Fibroblast of skin of left biceps (primary cell): ENCODE data around the gene CCDC57.

ENCODE experiments used
- DNase-seq, 2 experiments: peaks; one replicate each; pipeline ENCODE4 v3.0.0-alpha.2; 2013; ENCODE audit warnings: low read depth in 2 of 2

Gene CCDC57

DNA sequence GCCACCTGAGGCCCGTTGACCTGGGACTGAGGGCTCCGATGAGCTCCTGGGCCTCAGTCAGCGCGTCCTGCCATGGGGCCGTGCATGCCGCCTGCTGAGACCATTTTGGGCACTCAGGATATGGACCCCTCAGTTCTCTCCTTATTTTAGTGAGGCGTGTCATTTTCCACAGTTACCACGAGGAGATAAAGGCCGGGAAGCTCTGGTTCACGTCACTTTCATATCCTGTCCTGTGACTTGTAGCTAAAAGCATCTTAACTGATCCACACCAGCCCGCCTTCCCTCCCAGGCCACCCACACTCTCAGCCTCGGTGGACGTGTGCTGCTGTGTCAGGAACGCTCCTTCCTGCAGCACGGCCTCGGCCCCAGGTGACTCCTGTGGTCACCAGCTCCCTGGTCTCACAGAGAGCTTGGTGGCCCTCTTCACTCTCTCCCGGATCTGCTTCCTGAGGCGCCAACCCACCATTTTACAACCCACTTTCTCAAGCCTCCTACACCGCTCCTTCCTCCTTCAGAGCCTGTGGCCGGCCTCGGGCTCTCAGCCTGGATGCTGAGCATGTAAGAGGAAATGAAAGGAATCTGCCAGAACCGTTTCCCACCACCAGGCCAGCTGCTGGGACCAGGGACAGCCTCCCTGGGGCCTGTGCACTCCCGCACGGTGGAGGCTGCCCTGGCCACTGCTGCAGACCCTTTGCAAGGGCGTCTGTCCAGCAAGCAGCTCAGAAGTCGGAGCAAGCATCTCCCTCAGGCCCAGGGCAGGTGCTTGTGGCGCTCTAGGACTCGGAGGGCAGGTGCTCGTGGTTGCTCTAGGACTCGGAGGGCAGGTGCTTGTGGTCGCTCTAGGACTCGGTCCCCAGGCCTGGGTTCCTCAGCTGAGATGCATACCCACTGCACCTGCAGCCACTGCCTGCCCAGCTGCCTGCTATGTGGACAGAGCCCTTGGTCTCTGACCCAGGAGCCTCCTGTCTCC lies 90.7 kb downstream of the CCDC57 start:
- DNase-seq, result no peak

DNA sequence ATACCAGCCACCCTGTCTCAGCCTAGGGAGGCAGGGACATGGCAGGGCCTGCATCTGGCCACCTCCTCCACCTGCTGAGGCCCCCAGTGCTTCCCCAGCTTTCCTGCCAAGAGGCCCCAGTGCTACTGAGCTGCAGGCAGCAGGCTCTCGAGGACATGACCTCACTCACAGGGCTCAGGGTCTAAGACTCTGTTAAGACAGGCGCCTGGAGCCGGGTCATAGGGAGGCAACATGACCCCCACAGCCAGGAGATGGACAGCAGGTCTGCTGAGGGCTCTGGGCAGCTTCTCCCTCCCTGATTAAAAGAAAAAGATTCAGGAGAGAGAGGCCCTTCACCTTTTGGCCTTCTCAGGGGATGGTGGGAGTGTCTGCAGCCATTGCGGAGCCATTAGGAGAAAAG lies 91.4 kb downstream of the CCDC57 start:
- no peak for DNase-seq

DNA sequence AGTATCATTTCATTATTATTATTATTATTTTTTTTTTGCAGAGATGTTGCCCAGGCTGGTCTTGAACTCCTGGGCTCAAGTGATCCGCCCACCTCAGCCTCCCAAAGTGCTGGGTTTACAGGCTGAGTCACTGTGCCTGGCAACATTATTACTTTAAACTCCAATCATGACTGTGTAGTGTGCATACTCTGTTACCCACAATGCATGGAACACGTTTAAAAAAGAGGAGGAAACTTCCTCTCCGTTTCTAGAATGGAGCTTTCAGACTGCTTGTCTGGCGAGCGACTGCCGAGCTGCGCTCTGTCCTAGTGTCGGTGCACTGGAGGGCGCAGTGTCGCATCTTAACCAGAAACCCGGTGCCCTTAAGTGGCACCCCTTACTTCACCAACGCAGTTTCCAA lies 92.5 kb downstream of the CCDC57 start:
- DNase-seq, result peak; percentile 22 to 24

DNA sequence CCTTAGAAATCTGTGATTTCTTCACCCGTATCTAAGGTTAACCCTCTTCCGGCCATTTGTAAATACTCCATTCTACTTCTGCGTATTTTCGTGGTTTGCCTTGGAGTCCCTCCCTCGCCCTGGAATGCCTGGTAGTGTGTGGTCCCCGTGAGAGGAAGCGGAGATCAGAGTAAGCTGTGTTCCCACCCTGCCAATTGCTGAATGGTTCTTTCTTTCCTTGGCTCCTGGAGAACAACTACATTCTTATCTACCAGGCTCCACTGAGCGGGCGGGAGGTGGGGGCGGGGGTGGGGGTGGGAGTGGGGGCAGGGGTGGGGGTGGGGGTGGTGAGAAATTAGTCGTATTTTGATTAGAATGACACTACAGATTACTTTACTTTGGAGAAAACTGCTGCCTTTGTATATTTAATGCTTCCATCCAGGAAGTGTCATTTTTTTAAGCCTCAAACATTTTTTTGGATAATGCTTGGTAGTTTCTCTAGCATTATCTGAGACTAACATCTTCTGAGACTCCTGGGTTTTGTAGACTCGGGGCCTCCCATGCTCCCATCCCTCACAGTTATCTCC lies 93.7 kb downstream of the CCDC57 start:
- DNase-seq, result no peak

DNA sequence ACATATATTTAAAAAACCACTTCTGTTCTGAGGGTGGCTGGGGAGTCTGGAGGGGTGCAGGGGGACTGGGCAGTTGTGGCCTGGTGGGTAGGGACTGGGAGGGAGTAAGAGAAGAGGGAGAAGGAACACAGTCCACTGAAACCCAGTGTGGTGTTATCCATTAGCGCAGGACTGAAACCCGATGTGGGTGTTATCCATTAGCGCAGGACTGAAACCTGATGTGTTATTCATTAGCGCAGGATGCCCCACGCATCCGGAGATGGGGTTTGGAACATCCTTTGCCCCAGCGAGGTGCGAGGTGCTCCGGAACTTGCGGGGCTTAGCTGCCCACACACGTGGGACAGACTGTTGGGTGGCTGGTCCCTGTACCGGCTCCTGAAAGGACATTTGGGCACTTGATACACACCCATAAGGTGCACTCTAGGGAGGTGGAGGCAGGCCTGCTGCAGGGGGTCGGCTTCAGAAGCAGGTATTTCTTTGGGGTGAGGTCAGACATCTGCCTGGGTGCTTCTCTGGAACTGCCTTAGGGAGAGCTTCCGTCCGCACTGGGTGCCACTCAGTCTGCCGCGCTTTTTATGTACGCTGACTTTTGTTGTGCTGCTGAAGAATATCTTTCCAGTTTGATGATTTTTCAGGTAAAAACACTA lies 94.4 kb downstream of the CCDC57 start:
- no peak for DNase-seq

DNA sequence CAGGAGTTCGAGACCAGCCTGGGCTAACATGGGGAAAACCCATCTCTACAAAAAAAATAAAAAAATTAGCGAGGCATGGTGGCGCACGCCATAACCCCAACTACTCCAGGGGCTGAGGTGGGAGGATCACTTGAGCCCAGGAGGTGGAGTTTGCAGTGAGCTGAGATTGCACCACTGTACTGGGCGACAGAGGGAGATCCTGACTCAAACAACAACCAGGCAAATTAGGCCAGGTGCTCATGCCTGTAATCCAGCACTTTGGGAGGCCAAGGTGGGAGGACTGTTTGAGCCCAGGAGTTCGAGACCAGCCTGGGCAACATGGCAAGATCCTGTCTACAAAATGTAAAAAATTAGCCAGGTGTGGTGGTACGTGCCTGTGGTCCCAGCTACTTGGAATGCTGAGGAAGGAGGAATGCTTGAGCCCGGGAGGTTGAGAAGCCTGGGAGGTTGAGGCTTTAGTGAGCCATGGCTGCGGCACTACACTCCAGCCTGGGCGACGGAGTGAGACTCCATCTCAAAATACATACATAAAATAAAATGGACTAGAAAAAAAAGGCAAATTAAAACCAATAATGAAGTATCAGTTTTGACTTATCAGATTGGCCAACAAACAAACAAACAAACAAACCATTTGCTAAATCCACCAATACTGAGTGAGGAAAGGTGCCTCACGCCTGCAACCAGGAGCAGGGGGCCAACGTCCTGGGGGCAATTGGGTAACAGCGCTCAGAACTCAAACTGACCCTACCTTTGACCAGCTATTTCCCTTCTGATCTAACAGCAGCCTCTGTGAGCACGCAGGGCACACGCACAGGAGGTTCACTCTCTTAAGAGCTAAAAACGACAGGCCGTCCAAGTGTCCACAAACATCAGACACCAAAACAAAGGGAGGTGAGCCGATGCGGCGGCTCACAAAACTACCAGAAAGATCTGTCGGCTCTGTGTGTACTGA lies 95.2 kb downstream of the CCDC57 start:
- no peak for DNase-seq

DNA sequence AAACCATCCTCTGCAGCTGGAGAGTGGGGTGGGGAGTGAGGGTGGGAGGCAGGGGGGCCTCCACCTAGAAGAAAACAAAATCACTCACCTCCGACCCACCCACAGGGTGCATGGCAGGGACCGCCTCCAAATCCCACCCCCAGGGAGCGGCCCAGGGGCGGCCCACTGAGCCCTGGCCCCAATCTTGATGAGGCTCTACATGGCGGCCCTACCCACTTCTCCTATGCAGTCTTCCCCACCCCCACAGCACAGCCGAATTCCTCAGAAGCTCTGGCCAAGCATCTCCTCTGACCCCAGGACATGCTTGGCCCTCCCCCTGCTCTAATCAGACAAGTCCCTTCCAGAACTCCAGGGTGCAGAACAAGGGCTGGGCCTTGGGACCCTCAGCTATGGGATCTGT lies 96.4 kb downstream of the CCDC57 start:
- DNase-seq, result no peak

DNA sequence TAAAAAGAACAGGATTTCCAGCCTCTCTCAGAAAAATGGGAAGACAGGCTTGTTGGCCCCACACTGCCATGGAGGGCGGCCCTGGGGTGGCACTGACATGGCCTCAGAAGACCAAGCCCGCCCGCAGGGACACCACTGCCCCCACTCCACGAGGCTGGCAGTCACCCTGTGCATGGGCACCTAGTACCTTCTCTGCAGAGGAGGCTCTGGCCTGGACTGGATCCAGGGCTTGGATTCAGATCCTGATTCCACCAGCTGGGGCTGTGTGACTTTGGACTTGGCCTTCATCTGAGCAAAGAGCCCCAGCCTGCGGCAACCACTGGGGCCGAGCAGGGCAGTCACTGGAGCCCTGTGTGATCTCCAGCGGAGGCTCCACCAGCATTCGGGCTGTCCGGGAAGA lies 97.8 kb downstream of the CCDC57 start:
- DNase-seq, result no peak

DNA sequence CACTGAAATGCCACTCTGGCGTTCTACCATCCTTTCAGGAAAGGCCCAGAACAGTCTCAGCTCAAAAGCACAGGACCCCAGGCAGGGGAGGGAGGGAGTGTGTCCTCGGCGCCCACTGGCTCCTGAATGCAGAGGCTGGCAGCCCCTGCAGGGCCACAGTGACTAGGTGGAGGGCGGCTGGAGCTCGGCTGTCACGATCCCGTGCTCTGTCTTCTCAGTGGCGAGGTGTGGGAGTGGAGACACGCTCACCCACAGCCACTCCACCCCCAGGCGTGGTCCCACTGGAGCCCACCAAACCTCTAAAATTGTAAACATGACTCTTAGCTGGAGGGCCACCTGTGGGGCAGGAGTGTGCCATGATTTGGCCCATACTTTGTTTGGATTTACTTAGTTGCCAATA lies 98.2 kb downstream of the CCDC57 start:
- no peak for DNase-seq

DNA sequence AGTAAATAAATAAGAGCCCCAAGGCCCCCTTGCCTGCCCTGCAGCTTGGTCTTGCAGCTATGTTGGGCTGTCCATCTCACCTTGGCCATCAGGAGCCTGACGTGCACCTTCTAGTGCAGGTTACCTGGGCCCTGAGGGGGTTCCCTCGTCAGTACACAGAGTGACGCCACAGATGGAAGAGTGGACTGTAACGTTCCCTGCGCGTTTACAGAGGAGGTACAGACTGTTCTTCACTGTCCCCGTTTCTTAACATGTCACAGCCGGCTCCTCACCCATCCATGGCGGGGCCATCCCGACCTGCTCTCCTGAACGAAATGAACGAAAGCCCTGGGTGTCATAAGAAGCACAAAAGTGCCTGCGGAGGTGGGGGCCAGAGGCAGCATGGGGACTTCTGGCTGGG lies 98.7 kb downstream of the CCDC57 start:
- DNase-seq, result no peak

DNA sequence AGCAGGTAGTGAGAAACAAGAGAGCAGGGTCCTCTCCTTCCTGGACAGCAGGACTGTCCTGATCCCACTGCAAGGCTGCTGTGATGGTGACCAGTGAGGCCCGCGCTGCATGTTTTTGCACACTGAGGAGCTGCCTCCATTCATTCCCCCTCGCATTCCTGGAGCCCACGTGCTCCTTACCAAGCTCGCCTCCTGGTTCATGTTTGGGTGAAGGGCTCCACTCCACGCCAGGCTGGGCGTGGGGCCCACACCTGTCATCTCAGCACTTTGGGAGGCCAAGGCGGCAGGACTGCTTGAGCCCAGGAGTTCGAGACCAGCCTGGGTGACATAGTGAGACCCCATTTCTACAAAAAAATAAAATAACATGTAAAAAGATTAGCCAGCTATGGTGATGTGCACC lies 99.2 kb downstream of the CCDC57 start:
- no peak for DNase-seq

DNA sequence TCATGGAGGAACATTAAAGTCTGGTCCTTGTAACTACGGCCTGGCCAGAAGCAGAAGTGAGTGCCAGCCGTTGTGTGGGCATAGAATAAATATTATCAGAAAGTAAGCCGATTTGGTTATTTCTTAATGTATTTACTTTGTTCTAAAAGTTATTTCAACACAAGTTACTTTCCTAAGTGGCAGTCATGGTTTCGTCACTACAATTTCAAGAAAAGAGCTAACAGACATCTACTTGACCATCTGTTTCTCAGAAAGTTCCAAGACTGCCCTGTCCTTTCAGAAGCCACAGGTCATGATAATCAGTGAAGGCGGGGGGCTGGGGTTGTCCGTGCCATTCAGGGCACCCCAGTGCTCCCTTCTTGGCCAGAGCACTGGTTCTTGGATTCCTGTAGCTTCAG lies 99.7 kb downstream of the CCDC57 start:
- no peak for DNase-seq

DNA sequence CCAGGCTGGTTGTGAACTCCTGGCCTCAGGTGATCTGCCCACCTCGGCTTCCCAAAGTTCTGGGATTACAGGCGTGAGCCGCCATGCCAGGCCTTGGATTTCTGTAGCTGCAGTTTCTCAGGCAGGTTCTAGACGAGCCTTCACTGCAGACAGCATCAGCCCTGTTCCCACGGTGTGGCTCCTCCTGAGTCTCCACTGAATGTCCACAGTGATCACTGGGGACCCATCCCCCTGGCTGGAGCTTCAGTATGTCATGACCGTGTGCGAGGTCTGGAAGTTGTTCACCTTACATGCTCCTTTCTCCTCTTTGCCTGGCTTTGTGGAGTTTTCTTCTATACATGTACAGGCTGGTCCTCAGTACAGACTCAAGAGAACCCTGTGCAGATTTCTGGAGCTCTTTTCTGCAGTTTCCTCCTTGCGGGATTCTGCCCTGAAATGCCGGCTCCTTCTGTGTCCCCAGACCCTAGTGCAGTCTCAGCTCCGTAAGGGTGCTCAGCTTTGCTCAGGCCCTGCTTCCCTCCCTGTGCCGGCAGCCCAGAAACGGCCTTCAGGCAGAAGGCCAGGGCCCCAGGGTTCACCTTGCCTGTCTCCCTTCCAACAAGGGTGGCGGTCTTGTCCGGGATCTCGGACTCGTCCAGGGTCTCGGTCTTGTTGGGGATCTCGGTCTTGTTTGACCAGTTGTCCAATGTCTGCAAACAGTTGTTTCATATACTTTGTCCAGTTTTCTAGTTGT lies 100.3 kb downstream of the CCDC57 start:
- DNase-seq, result no peak

DNA sequence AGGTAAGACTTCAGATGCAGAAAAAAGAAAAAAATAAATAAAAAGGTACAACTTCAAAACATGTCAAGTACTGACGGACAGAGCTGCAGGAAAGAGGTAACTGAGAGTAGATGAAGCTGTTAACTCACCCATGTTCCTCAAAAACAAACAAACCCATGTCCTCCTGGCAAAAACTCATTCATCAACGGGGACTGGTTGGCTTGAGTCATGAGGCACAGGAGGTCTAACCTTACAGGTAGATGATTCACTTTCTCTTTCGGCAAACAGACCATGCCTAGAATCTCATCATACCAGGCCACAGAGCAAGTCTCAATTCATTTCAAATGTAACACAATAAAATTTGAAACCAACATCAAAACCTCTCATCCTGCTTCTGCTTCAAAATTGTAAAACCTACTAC lies 102.3 kb downstream of the CCDC57 start:
- no peak for DNase-seq

DNA sequence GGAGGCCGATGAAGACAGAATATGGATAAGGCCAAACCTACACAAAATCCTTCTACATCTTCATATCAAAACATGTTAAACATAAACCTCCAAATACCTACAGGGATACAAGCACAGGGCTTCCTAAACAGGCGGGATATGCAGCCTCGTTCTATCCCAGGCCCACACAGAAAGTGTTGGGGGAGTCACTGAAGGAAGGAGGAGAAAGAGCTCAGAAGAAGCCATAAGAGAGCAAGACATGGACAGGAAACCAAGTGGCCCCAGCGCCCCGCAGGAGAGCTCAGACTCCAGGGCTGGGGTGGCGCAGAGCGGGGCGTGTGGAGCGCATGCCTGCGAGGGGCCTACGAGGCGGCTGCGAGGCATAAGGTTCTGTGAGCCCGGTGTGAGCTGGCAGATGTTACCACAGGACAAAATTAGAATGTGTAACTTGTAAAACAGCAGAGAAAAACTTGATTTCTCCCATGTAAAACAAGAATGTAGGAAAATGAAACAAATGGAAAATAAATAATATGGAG lies 103.6 kb downstream of the CCDC57 start:
- DNase-seq, result no peak

DNA sequence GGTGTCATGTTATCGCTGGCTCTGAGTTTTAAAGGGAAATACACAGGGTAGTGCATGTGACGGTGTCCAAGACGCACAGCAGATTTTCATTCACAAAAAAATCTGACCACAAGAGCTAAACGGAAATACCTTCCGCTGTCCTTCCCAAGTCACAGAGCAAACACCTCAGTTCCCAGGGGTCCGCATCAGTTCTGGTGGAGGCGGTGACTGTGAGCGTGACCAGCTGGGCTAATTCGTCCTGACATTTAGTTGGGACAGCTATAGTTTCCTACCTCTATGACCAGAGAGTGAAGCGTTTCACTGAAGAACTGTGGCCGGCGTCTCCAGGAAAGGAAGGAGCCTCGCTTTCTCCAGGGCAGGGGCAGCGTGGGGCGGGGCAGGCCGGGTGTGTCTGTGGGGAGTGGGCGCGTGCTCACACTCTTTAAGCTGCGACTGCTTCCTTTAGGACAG lies 104.1 kb downstream of the CCDC57 start:
- no peak for DNase-seq

DNA sequence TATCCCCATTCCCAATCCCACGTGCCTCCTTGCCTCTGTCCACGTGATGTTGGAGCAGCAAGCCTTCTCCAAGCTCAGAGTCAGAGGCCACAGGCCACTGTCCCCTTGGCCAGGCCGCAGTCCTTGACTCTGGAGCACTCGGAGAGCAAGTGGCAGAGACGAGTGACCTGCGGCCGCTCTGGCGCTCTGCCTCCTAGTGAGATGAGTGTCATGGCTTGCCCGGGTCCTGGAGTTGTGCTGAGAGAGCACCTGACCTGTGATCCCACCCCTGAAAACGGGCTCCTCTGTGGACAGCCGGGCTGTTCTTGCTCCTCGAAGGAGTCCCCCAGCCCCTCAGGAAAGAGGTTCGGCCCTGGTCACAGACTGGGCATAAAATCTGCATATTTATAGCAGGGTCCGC lies 104.6 kb downstream of the CCDC57 start:
- DNase-seq, result no peak

DNA sequence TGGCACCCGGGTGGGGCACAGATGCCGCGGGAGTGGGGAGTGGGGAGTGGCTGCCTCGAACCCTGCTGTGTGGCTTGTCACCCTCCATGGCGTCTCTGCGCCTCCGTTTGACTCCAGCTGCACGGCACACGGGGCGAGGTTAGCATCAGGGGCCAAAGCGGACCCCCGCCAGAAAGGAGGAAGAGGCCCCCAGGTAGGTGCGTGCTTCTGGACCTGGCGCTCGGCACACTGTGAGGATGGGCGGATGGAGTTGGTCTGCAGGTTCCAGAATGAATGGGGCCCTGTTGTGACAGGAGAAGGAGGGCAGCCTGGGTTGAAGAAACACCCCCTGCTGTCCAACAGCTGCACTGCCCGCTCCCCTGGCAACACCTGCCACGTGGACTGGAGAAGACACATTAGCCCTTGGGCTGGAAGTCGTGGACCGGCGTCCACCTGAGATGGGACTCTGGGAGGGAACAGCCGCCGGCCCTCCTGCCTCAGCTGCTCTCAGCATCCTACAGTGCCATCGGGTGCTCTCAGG lies 105.2 kb downstream of the CCDC57 start:
- DNase-seq, result no peak

DNA sequence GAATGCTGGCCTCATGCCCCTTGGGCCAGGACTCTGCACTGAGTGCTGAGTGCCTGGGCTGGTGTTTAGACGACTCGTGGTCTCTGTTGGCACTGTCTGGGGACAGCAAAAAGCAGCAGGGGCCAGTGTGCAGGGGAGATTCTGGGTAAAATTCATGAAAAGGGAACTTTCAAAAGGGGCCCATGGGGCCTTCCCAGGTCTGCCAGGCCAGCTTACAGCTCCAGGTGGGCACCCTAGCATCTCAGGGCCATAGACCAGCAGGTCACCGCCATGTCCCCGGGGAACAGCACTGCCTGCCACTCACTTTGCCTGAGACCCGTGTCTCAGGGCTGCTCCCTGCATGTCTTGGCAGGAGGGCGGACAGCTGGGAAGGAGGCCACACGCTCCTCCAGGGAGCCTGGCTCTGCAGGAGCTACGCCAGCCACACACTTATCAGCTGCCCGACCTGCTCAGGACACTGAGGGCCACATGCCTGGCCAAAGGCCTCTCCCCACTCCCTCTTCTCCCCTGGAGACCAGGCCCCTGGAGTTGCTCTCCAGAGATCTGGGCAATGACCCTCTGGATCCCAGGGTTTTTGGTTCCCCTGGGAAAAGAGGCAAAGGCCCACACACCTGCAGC lies 105.8 kb downstream of the CCDC57 start:
- DNase-seq, result no peak
